T-cell (primary cell): ENCODE results near the gene SLC23A2. TPM values are rescaled to one million over a fixed set of nuclear protein-coding genes. Genes with fewer than 3 reads are reported as not detected.

Experiments used
- ATAC-seq, 4 experiments: fragments of 200-7000 bp in 3 of 4; fragments of 150-1000 bp in 1 of 4; cut with Tn5 transposase; replicated peaks in 1 of 4; 1 replicate in 3 of 4; 2 replicates in 1 of 4; pipeline ENCODE4 v1.10.0; 2021; ENCODE audit warnings: moderate library complexity in 3 of 4, mild to moderate bottlenecking in 2 of 4, moderate number of reproducible peaks in 1 of 4
- CTCF ChIA-PET, 2 donors: fragments of 300-600 bp; sonication (Branson Sonifier 250); formaldehyde crosslinking; loops; one replicate each; lab custom pipeline; 2022; ENCODE audit warnings: antibody characterized with exemption in 2 of 2; lab: Charles Lee
- POLR2A ChIA-PET, 2 donors: fragments of 300-600 bp; sonication (Branson Sonifier 250); formaldehyde crosslinking; loops; one replicate each; lab custom pipeline; 2022; ENCODE audit warnings: antibody characterized with exemption in 2 of 2; lab: Charles Lee
- DNase-seq, 35 experiments: peaks; one replicate each; pipeline versions ENCODE4 v3.0.0 to v3.0.0-alpha.2; 2013 to 2023
- H3K27ac ChIP-seq: one replicate; pipeline ENCODE4 v1.5.1; 2013; ENCODE audit warnings: low read length
- H3K27me3 ChIP-seq, 2 experiments: replicated peaks in 1 of 2; 1 replicate in 1 of 2; 2 replicates in 1 of 2; pipeline versions ENCODE4 v1.6.1 to v1.7.0; 2013; ENCODE audit warnings: low read length in 1 of 2, mixed read lengths in 1 of 2; ENCODE audit not compliant: control insufficient read depth in 2 of 2, insufficient read depth in 2 of 2; ENCODE audit errors: extremely low read depth in 1 of 2
- H3K36me3 ChIP-seq, 2 donors: 1 replicate in 1 of 2; 2 replicates in 1 of 2; pipeline versions ENCODE4 v1.6.1 to v1.7.0; 2013; ENCODE audit warnings: low read length in 1 of 2; ENCODE audit not compliant: control insufficient read depth in 2 of 2, insufficient read depth in 1 of 2; ENCODE audit errors: extremely low read depth in 1 of 2
- H3K4me1 ChIP-seq, 2 experiments: 1 replicate in 1 of 2; 2 replicates in 1 of 2; pipeline versions ENCODE4 v1.6.1 to v1.7.0; 2013; ENCODE audit warnings: low read length in 2 of 2, mixed read lengths in 1 of 2; ENCODE audit not compliant: insufficient read depth in 2 of 2, control insufficient read depth in 1 of 2; ENCODE audit errors: extremely low read depth in 1 of 2
- H3K4me3 ChIP-seq, 2 donors: 1 replicate in 1 of 2; 2 replicates in 1 of 2; pipeline versions ENCODE4 v1.5.1 to v1.7.0; 2013; ENCODE audit warnings: mild to moderate bottlenecking in 2 of 2, low read length in 1 of 2, moderate library complexity in 1 of 2; ENCODE audit not compliant: control insufficient read depth in 1 of 2; ENCODE audit errors: extremely low read depth in 1 of 2
- H3K9me3 ChIP-seq: 2 replicates; pipeline ENCODE4 v1.7.0; 2013
- H3K27ac Mint-ChIP-seq, 2 donors: one replicate each; pipeline ENCODE4 v1.8.0; 2020 to 2021; ENCODE audit warnings: mild to moderate bottlenecking in 2 of 2, mixed read lengths in 2 of 2
- H3K27me3 Mint-ChIP-seq, 2 donors: one replicate each; pipeline ENCODE4 v1.8.0; 2021 to 2022; ENCODE audit warnings: mixed read lengths in 2 of 2
- H3K36me3 Mint-ChIP-seq: one replicate; pipeline ENCODE4 v1.8.0; 2021; ENCODE audit warnings: mixed read lengths
- H3K4me1 Mint-ChIP-seq, 3 donors: one replicate each; pipeline ENCODE4 v1.8.0; 2020 to 2022; ENCODE audit warnings: mixed read lengths in 3 of 3, mild to moderate bottlenecking in 1 of 3
- H3K4me3 Mint-ChIP-seq, 3 donors: one replicate each; pipeline ENCODE4 v1.8.0; 2020 to 2022; ENCODE audit warnings: mild to moderate bottlenecking in 3 of 3, mixed read lengths in 3 of 3, moderate library complexity in 3 of 3
- H3K9me3 Mint-ChIP-seq, 3 donors: one replicate each; pipeline ENCODE4 v1.8.0; 2020 to 2022; ENCODE audit warnings: mixed read lengths in 3 of 3
- WGBS: methylation state at CpG from one replicate; pipeline ENCODE4 v1.1.5; 2013; ENCODE audit warnings: missing lambda C conversion rate; ENCODE audit not compliant: insufficient coverage; 5-methylcytosine and 5-hydroxymethylcytosine counted together
- total RNA-seq, 35 experiments: library from RNA in 6 of 35; stranded (reverse) in 6 of 35; fragments of 120-200 nt in 1 of 35; gene quantifications; one replicate each; pipeline versions ENCODE4 v1.2.1 to v1.2.4 and lab custom pipeline; 2013 to 2026

Gene SLC23A2
- total RNA-seq, 5 donors from 2014 or later (not counting 1 experiment from before 2014, with no cell fraction given) = 17.7 to 22.9 (median 20.9) TPM

- Mint-ChIP-seq H3K27ac (no peak overlapping the region), H3K9me3 (no peaks in the 10 kb centered on the region), H3K36me3 (peaks cover 16% of the 10 kb centered on the region), H3K4me3 (no peak overlapping the region), H3K4me1 (peaks cover 13 to 16% (median 15%) of the 10 kb centered on the region in 3 donors), H3K27me3 (no peaks in the 10 kb centered on the region)
- Histone ChIP-seq H3K27me3 (no peaks in the 10 kb centered on the region), H3K27ac (no peak overlapping the region), H3K9me3 (no peaks in the 10 kb centered on the region), H3K4me3 (no peak overlapping the region), H3K36me3 (peaks cover under 1 to 2% of the 10 kb centered on the region in 2 donors), H3K4me1 (no peaks in the 10 kb centered on the region)
- ATAC-seq = no peak
- POLR2A ChIA-PET = interaction anchor here in 1 of 2 donors (0.6 kb wide), 1 partner anchor 72 kb away, joined by 7 read pairs; no protein-coding TSS in a partner anchor
- WGBS = no CpG with 5 or more reads among the region's 5 CpGs
- no peak for DNase-seq
- CTCF ChIA-PET = interaction anchor here in 1 of 2 donors (0.7 to 0.8 kb wide), 2 partner anchors 10 to 18 kb away, joined by 5 to 6 read pairs; no protein-coding TSS in a partner anchor
These were observed 63.6 kb downstream of the SLC23A2 start for GRCh38 chr20:4937407-4938319.

DNA sequence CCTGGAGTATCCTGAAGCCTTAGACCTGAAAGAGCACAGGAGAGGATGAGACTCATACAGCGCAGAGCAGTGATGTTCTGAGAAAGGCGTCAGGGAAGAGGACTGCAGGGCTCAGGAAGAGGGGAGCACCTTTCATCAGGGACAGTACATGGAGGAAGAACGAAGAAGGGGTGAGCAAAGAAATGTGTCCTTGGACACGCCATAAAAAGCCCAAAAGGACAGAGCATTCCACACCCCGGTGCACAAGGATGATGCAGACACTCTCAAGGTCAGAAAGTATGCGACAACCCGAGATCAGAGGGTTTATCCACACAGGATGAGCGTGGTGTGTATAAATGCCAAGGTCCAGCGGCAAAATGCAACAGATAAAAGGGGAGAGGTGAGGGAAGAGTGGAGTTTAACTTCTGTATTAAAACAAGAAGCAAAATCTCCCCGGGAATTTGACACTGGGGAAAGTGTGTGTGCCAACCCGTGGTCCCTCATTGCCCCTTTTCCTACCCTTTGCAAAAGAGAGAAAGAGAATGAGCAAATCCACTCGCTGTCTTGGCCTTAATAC is 64.4 kb downstream of the SLC23A2 start:
- H3K27ac Mint-ChIP-seq = no peak overlapping the region
- Histone ChIP-seq H3K9me3 (no peaks in the 10 kb centered on the region), H3K27me3 (no peaks in the 10 kb centered on the region), H3K36me3 (peaks cover 2 to 7% of the 10 kb centered on the region in 2 donors), H3K27ac (no peak overlapping the region), H3K4me1 (no peaks in the 10 kb centered on the region), H3K4me3 (no peak overlapping the region)
- no peak overlapping the region for H3K4me3 Mint-ChIP-seq
- CTCF ChIA-PET = no interaction called here
- ATAC-seq (no peak), DNase-seq (no peak)
- no peaks in the 10 kb centered on the region for H3K27me3 Mint-ChIP-seq
- no peaks in the 10 kb centered on the region for H3K9me3 Mint-ChIP-seq
- peaks cover 6 to 8% (median 8%) of the 10 kb centered on the region in 3 donors for H3K4me1 Mint-ChIP-seq
- H3K36me3 Mint-ChIP-seq = peaks cover 23% of the 10 kb centered on the region
- POLR2A ChIA-PET = interaction anchor here in 1 of 2 donors (0.6 kb wide), 1 partner anchor 73 kb away, joined by 7 read pairs; no protein-coding TSS in a partner anchor
- 96% methylated on average over 9 of the region's 12 CpGs for WGBS

DNA sequence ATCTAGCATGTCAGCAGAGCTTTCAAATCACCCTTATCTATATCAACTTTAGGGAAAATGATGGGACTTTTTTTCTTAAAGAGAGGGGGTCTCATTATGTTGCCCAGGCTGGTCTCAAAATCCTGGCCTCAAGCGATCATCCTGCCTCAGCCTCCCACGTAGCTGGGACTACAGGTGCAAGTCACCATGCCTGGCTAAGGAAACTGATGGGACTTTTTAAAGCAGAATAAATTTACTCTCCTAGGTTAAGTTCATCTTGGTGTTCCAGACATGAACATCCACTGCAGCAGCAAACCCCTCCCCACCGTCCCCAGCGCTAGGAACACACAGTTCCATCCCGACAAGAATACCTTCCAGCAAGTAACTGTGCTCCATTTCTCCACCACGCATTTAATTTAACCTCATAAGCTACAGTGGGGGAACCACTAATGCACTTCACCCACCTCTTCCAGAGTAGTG is 64.9 kb downstream of the SLC23A2 start:
- peaks cover 26% of the 10 kb centered on the region for H3K36me3 Mint-ChIP-seq
- ATAC-seq (no peak), DNase-seq (no peak)
- no peaks in the 10 kb centered on the region for H3K27me3 Mint-ChIP-seq
- Histone ChIP-seq H3K9me3 (no peaks in the 10 kb centered on the region), H3K27ac (no peak overlapping the region), H3K4me3 (no peak overlapping the region), H3K4me1 (no peaks in the 10 kb centered on the region), H3K27me3 (no peaks in the 10 kb centered on the region), H3K36me3 (peaks cover 2 to 7% of the 10 kb centered on the region in 2 donors)
- no peak overlapping the region for H3K27ac Mint-ChIP-seq
- H3K9me3 Mint-ChIP-seq = no peaks in the 10 kb centered on the region
- peaks cover 4 to 6% (median 6%) of the 10 kb centered on the region in 3 donors for H3K4me1 Mint-ChIP-seq
- CTCF ChIA-PET = no interaction called here
- H3K4me3 Mint-ChIP-seq = no peak overlapping the region
- 98% methylated on average over 5 of the region's 6 CpGs for WGBS
- POLR2A ChIA-PET = no interaction called here

DNA sequence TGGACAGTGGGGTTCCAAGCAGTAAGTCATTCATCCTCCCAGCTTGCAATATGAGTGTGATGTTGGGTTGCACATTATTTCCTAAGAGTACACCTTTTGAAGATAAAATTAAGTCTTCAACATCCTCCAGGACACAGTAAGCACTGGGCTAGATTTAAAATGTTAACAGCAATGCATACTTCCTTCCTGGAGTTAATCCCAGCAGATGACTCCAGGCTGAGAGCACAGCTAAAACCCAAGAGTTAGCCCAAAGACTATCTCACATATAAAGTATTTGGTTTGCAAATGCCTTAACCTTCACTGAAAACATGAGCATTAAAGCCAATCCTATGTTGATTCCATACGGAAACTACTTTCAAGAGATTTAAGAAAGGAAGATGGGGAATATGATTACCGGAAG is 69.2 kb downstream of the SLC23A2 start:
- Histone ChIP-seq H3K9me3 (no peaks in the 10 kb centered on the region), H3K4me1 (no peaks in the 10 kb centered on the region), H3K4me3 (no peak overlapping the region), H3K36me3 (peaks cover 8 to 23% of the 10 kb centered on the region in 2 donors), H3K27ac (no peak overlapping the region), H3K27me3 (no peaks in the 10 kb centered on the region)
- ChIA-PET CTCF (interaction anchor here in 1 of 2 donors (1.2 to 1.5 kb wide), 2 partner anchors 11 to 24 kb away, joined by 3 to 4 read pairs; no protein-coding TSS in a partner anchor), POLR2A (no interaction called here)
- DNase-seq (no peak), ATAC-seq (no peak)
- Mint-ChIP-seq H3K4me3 (no peak overlapping the region), H3K36me3 (peaks cover 36% of the 10 kb centered on the region), H3K9me3 (no peaks in the 10 kb centered on the region), H3K27me3 (no peaks in the 10 kb centered on the region), H3K4me1 (peaks cover 0 to 6% (median 4%) of the 10 kb centered on the region in 3 donors), H3K27ac (no peak overlapping the region)
- WGBS = no CpG with 5 or more reads among the region's 2 CpGs

GRCh38 chr20:4929686-4930397 is 71.5 kb downstream of the SLC23A2 start:
- H3K4me3 Mint-ChIP-seq = no peak overlapping the region
- Histone ChIP-seq H3K4me1 (no peaks in the 10 kb centered on the region), H3K27me3 (no peaks in the 10 kb centered on the region), H3K36me3 (peaks cover 11 to 31% of the 10 kb centered on the region in 2 donors), H3K4me3 (no peak overlapping the region), H3K9me3 (no peaks in the 10 kb centered on the region), H3K27ac (no peak overlapping the region)
- WGBS = no CpG with 5 or more reads among the region's 5 CpGs
- ATAC-seq = no peak
- no peaks in the 10 kb centered on the region for H3K9me3 Mint-ChIP-seq
- DNase-seq = no peak
- peaks cover 39% of the 10 kb centered on the region for H3K36me3 Mint-ChIP-seq
- H3K27ac Mint-ChIP-seq = no peak overlapping the region
- POLR2A ChIA-PET = no interaction called here
- CTCF ChIA-PET = no interaction called here
- peaks cover 2 to 7% (median 6%) of the 10 kb centered on the region in 3 donors for H3K4me1 Mint-ChIP-seq
- no peaks in the 10 kb centered on the region for H3K27me3 Mint-ChIP-seq
